IMR-90 (cell line): Measurements from ENCODE around the gene EIF4A2. TPM values are rescaled to one million over a fixed set of nuclear protein-coding genes. Genes with fewer than 3 reads are reported as not detected.

Experiments
- ATAC-seq: fragments of 200-7000 bp; cut with Tn5 transposase; 2 replicates; pipeline ENCODE4 v1.9.1; 2020; ENCODE audit warnings: low read depth, mild to moderate bottlenecking, moderate library complexity
- BruUV-seq: library from RNA; stranded (reverse); fragments of 400-500 nt; replicated peaks from 2 replicates; lab custom pipeline; 2021; lab: Mats Ljungman, UMichigan
- CTCF ChIA-PET: fragments of 300-600 bp; formaldehyde crosslinking; extraction: SDS; loops from one replicate; lab custom pipeline; 2021; ENCODE audit warnings: antibody characterized with exemption; lab: Yijun Ruan, JAX
- POLR2A ChIA-PET: fragments of 300-600 bp; sonication (Branson Sonifier 250); formaldehyde crosslinking; loops from one replicate; lab custom pipeline; 2022; ENCODE audit warnings: antibody characterized with exemption; ENCODE audit not compliant: unreplicated experiment; lab: Charles Lee
- DNase-seq: peaks from one replicate; pipeline ENCODE4 v3.0.0; 2013
- H2AFZ ChIP-seq: replicated peaks from 2 replicates; pipeline ENCODE3; 2013; ENCODE audit warnings: low read length, mild to moderate bottlenecking; ENCODE audit not compliant: poor library complexity
- H2AK5ac ChIP-seq: 2 replicates; pipeline ENCODE4 v1.6.1; 2013; ENCODE audit warnings: low read depth, low read length, inconsistent platforms
- H2AK9ac ChIP-seq: replicated peaks from 2 replicates; pipeline ENCODE3; 2013; ENCODE audit warnings: mild to moderate bottlenecking, low read depth, low read length, moderate library complexity; ENCODE audit not compliant: poor library complexity
- H2BK120ac ChIP-seq: 2 replicates; pipeline ENCODE4 v1.6.1; 2013; ENCODE audit warnings: low read depth, low read length, inconsistent platforms
- H2BK15ac ChIP-seq: 3 replicates; pipeline ENCODE4 v1.6.1; 2013; ENCODE audit warnings: low read depth, low read length, inconsistent platforms
- H2BK20ac ChIP-seq: 2 replicates; pipeline ENCODE4 v1.6.1; 2013; ENCODE audit warnings: low read depth, mild to moderate bottlenecking, inconsistent platforms, low read length, moderate library complexity
- H2BK5ac ChIP-seq: 2 replicates; pipeline ENCODE4 v1.6.1; 2013; ENCODE audit warnings: mild to moderate bottlenecking, low read depth, low read length, inconsistent platforms; ENCODE audit not compliant: poor library complexity, severe bottlenecking
- H3K14ac ChIP-seq: replicated peaks from 2 replicates; pipeline ENCODE4 v1.6.1; 2013; ENCODE audit warnings: low read depth, low read length, inconsistent platforms
- H3K18ac ChIP-seq: 2 replicates; pipeline ENCODE4 v1.6.1; 2013; ENCODE audit warnings: low read depth, low read length, control low read depth
- H3K23ac ChIP-seq: 2 replicates; pipeline ENCODE4 v1.6.1; 2013; ENCODE audit warnings: low read depth, low read length, inconsistent platforms
- H3K27ac ChIP-seq: 2 replicates; pipeline ENCODE4 v1.5.1; 2013; ENCODE audit warnings: mild to moderate bottlenecking, control low read depth, low read length; ENCODE audit not compliant: insufficient read depth
- H3K27me3 ChIP-seq: 2 replicates; pipeline ENCODE4 v1.6.1; 2013; ENCODE audit warnings: low read length; ENCODE audit not compliant: control insufficient read depth, insufficient read depth
- H3K36me3 ChIP-seq: 2 replicates; pipeline ENCODE4 v1.6.1; 2013; ENCODE audit warnings: low read length, mixed read lengths; ENCODE audit not compliant: control insufficient read depth, insufficient read depth
- H3K4ac ChIP-seq: 2 replicates; pipeline ENCODE4 v1.6.1; 2013; ENCODE audit warnings: low read depth, low read length, inconsistent platforms
- H3K4me1 ChIP-seq: 2 replicates; pipeline ENCODE4 v1.6.1; 2013; ENCODE audit warnings: low read length, mixed read lengths; ENCODE audit not compliant: control insufficient read depth, insufficient read depth
- H3K4me2 ChIP-seq: 2 replicates; pipeline ENCODE4 v1.6.1; 2013; ENCODE audit warnings: low read depth, mild to moderate bottlenecking, control low read depth, low read length, moderate library complexity
- H3K4me3 ChIP-seq: 2 replicates; pipeline ENCODE4 v1.5.1; 2013; ENCODE audit warnings: low read depth, mild to moderate bottlenecking, control low read depth, low read length, moderate library complexity; ENCODE audit not compliant: insufficient read depth
- H3K56ac ChIP-seq: 2 replicates; pipeline ENCODE4 v1.6.1; 2013; ENCODE audit warnings: low read length, inconsistent platforms; ENCODE audit not compliant: insufficient read depth; ENCODE audit errors: extremely low read depth
- H3K79me1 ChIP-seq, 2 experiments: 2 replicates each; pipeline ENCODE4 v1.6.1; 2013; ENCODE audit warnings: low read length in 2 of 2, inconsistent platforms in 1 of 2, low read depth in 1 of 2
- H3K9ac ChIP-seq: 2 replicates; pipeline ENCODE4 v1.6.1; 2013; ENCODE audit warnings: low read depth, low read length, control low read depth
- H3K9me1 ChIP-seq: 2 replicates; pipeline ENCODE4 v1.6.1; 2013; ENCODE audit warnings: low read length, inconsistent platforms; ENCODE audit not compliant: insufficient read depth
- H3K9me3 ChIP-seq: 2 replicates; pipeline ENCODE4 v1.6.1; 2013; ENCODE audit warnings: low read length; ENCODE audit not compliant: control insufficient read depth, insufficient read depth
- H4K20me1 ChIP-seq: 2 replicates; pipeline ENCODE4 v1.6.1; 2013; ENCODE audit warnings: low read length, inconsistent platforms; ENCODE audit not compliant: insufficient read depth
- H4K5ac ChIP-seq: 2 replicates; pipeline ENCODE4 v1.6.1; 2013; ENCODE audit warnings: mild to moderate bottlenecking, low read depth, low read length, control low read depth
- H4K8ac ChIP-seq, 2 experiments: 2 replicates each; pipeline ENCODE4 v1.6.1; 2013; ENCODE audit warnings: low read depth in 2 of 2, low read length in 2 of 2, control low read depth in 1 of 2, inconsistent platforms in 1 of 2
- H4K91ac ChIP-seq: 2 replicates; pipeline ENCODE4 v1.6.1; 2013; ENCODE audit warnings: low read depth, low read length, inconsistent platforms; ENCODE audit not compliant: insufficient read depth
- BHLHE40 ChIP-seq: fragments of 150-350 bp; IDR thresholded peaks from 2 replicates; pipeline ENCODE4 v1.6.1; 2016; ENCODE audit warnings: mild to moderate bottlenecking, low read depth, low read length
- CEBPB ChIP-seq: IDR thresholded peaks from 2 replicates; pipeline ENCODE4 v1.6.1; 2012; ENCODE audit warnings: low read depth, low read length, improper control_type of control experiment
- CTCF ChIP-seq: conservative IDR thresholded peaks from 2 replicates; pipeline ENCODE4 v1.5.1; 2012; ENCODE audit warnings: mild to moderate bottlenecking, low read depth, low read length, improper control_type of control experiment
- MAZ ChIP-seq: IDR thresholded peaks from 2 replicates; pipeline ENCODE4 v1.6.1; 2012; ENCODE audit warnings: low read depth, mild to moderate bottlenecking, low read length, improper control_type of control experiment, moderate library complexity, borderline replicate concordance
- MXI1 ChIP-seq: IDR thresholded peaks from 2 replicates; pipeline ENCODE4 v1.6.1; 2012; ENCODE audit warnings: low read depth, mild to moderate bottlenecking, low read length, moderate library complexity, borderline replicate concordance
- NFE2L2 ChIP-seq: fragments of 150-350 bp; IDR thresholded peaks from 2 replicates; pipeline ENCODE4 v1.6.1; 2016; ENCODE audit warnings: low read depth, mild to moderate bottlenecking, low read length
- RAD21 ChIP-seq: IDR thresholded peaks from 2 replicates; pipeline ENCODE4 v1.6.1; 2012; ENCODE audit warnings: low read length, improper control_type of control experiment
- RCOR1 ChIP-seq: IDR thresholded peaks from 2 replicates; pipeline ENCODE4 v1.6.1; 2012; ENCODE audit warnings: mild to moderate bottlenecking, low read length, improper control_type of control experiment; ENCODE audit not compliant: insufficient replicate concordance
- SMC3 ChIP-seq: fragments of 150-350 bp; IDR thresholded peaks from 2 replicates; pipeline ENCODE4 v1.6.1; 2016; ENCODE audit warnings: low read depth, mild to moderate bottlenecking, antibody characterized with exemption, low read length, moderate library complexity
- WGBS, 2 experiments: methylation state at CpG; one replicate each; pipeline versions ENCODE4 v1.1.5 to v1.1.7; 2013; ENCODE audit warnings: missing lambda C conversion rate in 2 of 2; ENCODE audit not compliant: insufficient read length in 1 of 2; ENCODE audit errors: extremely low coverage in 2 of 2; 5-methylcytosine and 5-hydroxymethylcytosine counted together
- dilution Hi-C: fragments of 300-500 bp; cut with HindIII; formaldehyde crosslinking; loops from one replicate; pipeline ENCODE4 v1.14.3; 2018; ENCODE audit warnings: low sequenced_read_pairs; ENCODE audit not compliant: unreplicated experiment
- in situ Hi-C: fragments of 300-500 bp; cut with MboI; formaldehyde crosslinking; loops from 3 replicates; pipeline ENCODE4 v1.14.3; 2019; ENCODE audit warnings: low sequenced_read_pairs, inconsistent platforms, mixed read lengths
- intact Hi-C: fragments of 100-400 bp; cut with micrococcal nuclease; formaldehyde crosslinking; loops from 2 replicates; pipeline ENCODE4 v1.10.0; 2022
- polyA plus RNA-seq, 3 experiments: library from polyadenylated mRNA; depleted of rRNA; stranded (reverse); fragments of >200 nt; gene quantifications; 2 replicates each; pipeline ENCODE4 v1.2.3, GENCODE V29; 2012; ENCODE audit warnings: low replicate concordance in 1 of 3
- total RNA-seq: library from RNA; depleted of rRNA; stranded (reverse); fragments of >200 nt; gene quantifications from 2 replicates; pipeline ENCODE4 v1.2.3, GENCODE V29; 2012

EIF4A2 gene
- total and polyA plus RNA-seq, 2 of the 4 experiments (the other 2 are of a cell fraction) = 310 to 320 TPM

DNA sequence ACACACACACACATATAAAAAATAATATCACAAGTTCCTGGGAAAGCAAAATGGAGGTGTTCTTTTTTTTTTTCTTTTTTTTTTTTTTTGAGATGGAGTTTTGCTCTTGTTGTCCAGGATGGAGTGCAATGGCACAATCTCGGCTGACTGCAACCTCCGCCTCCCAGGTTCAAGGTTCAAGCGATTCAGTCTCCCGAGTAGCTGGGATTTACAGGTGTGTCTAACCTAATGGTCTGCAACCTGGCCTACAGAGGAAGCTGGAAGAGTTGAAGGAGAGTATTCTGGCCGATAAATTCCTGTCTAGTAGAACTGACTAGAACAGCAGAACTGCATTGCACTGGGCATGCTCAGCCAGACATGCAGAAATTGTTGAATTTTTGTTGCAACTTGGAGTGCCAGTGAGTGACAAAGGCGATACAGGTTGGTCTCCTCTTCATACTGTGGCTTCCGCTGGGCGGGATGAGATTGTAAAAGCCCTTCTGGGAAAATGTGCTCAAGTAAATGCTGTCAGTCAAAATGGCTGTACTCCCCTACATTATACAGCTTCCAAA is 22.4 kb upstream of the EIF4A2 start:
- ChIA-PET CTCF (no interaction called here), POLR2A (no interaction called here)
- in situ Hi-C loops = no loop called here

More for the DNA sequence above, 22.4 kb upstream of the EIF4A2 start:
- intact Hi-C loops = no loop called here
- dilution Hi-C loops = no loop called here
- no peak overlapping the region for H2BK5ac ChIP-seq
- H3K56ac ChIP-seq = no peak overlapping the region
- H4K8ac ChIP-seq = no peak overlapping the region
- H3K18ac ChIP-seq = no peak overlapping the region
- no peak overlapping the region for H2AFZ ChIP-seq
- TF ChIP-seq BHLHE40 (no peak), RCOR1 (no peak), NFE2L2 (no peak), MXI1 (no peak), RAD21 (no peak), SMC3 (no peak), MAZ (no peak), CTCF (no peak), CEBPB (no peak)
- no peak overlapping the region for H3K23ac ChIP-seq
- ATAC-seq (no peak), DNase-seq (no peak)
- H3K14ac ChIP-seq = no peak overlapping the region
- H3K9me3 ChIP-seq = 0 out of 2 replicates have a peak, but pooled peaks cover 2% of the 10 kb centered on the region
- H3K27ac ChIP-seq = no peak overlapping the region
- H3K4me3 ChIP-seq = no peak overlapping the region
- H4K20me1 ChIP-seq = no peaks in the 10 kb centered on the region
- H3K4ac ChIP-seq = no peak overlapping the region
- no peak overlapping the region for H3K9ac ChIP-seq
- no peaks in the 10 kb centered on the region for H3K36me3 ChIP-seq
- H2BK20ac ChIP-seq = no peak overlapping the region
- H2BK120ac ChIP-seq = no peak overlapping the region
- H3K4me2 ChIP-seq = no peak overlapping the region
- 80% methylated on average over 1 of the region's 8 CpGs; no CpG with 5 or more reads in 1 of the 2 experiments for WGBS, 2 experiments
- H3K27me3 ChIP-seq = no peaks in the 10 kb centered on the region
- no peaks in the 10 kb centered on the region for H3K4me1 ChIP-seq
- H2AK9ac ChIP-seq = no peak overlapping the region
- H4K5ac ChIP-seq = no peak overlapping the region
- H3K79me1 ChIP-seq = no peaks in the 10 kb centered on the region
- no peaks in the 10 kb centered on the region for H3K9me1 ChIP-seq
- H2BK15ac ChIP-seq = no peak overlapping the region
- BruUV-seq = no TSS peak
- no peak overlapping the region for H4K91ac ChIP-seq
- H2AK5ac ChIP-seq = no peak overlapping the region
